Regular cardiac myocyte (primary cell): Measurements from ENCODE around the gene CNOT2. TPM values are rescaled to one million over a fixed set of nuclear protein-coding genes. Genes with fewer than 3 reads are reported as not detected.

ENCODE experiments used
- total RNA-seq: library from RNA; depleted of rRNA; stranded (reverse); fragments of >200 nt; gene quantifications from 2 replicates; pipeline ENCODE4 v1.2.3, GENCODE V29; 2014

The CNOT2 gene, protein sequence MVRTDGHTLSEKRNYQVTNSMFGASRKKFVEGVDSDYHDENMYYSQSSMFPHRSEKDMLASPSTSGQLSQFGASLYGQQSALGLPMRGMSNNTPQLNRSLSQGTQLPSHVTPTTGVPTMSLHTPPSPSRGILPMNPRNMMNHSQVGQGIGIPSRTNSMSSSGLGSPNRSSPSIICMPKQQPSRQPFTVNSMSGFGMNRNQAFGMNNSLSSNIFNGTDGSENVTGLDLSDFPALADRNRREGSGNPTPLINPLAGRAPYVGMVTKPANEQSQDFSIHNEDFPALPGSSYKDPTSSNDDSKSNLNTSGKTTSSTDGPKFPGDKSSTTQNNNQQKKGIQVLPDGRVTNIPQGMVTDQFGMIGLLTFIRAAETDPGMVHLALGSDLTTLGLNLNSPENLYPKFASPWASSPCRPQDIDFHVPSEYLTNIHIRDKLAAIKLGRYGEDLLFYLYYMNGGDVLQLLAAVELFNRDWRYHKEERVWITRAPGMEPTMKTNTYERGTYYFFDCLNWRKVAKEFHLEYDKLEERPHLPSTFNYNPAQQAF
- total RNA-seq, result 119 and 189 TPM in 2 replicates

DNA sequence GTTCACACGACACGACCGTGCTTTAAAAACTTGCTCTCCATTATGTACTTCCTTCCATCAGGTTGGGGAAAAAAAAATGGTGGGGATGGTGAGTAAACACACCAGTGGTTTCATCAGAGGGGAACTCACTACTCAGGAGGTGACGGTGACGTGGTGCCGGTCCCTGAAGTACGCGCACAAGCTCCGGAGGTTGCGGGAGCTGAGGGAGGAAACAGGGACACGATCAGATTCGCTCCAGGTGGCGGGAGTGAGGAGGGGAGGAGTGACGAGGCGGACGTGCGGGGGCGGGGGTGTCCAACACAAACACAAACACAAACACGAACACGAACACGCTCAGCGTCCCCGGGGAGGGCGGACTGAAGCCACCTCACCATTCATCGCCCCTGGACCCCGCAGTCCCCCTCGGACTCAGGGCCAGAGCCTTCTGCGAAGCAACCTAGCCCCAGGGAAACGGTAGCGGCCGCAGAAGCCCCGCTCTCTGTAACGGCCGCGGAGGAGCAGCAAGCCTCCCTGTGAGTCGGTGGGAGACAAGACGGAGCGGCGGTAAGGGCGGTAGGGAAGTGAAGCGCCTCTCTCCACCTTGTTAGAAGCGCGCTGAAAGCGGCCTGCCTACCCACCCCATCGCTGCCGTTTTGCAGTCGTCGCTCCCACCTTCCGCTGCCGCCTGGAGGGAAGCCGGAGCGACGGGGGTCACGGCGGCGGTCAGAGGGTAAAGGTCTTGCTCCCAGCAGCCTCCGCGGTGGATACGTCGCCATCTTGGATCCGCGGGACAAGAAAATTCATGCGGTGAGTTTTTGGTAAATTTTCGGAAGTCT is at the start of gene CNOT2:
TSS of gene CNOT2 (plus strand) at position 739 of the 815 bp plus-strand sequence. CDS start 34,794 bp downstream, outside the sequence.

DNA sequence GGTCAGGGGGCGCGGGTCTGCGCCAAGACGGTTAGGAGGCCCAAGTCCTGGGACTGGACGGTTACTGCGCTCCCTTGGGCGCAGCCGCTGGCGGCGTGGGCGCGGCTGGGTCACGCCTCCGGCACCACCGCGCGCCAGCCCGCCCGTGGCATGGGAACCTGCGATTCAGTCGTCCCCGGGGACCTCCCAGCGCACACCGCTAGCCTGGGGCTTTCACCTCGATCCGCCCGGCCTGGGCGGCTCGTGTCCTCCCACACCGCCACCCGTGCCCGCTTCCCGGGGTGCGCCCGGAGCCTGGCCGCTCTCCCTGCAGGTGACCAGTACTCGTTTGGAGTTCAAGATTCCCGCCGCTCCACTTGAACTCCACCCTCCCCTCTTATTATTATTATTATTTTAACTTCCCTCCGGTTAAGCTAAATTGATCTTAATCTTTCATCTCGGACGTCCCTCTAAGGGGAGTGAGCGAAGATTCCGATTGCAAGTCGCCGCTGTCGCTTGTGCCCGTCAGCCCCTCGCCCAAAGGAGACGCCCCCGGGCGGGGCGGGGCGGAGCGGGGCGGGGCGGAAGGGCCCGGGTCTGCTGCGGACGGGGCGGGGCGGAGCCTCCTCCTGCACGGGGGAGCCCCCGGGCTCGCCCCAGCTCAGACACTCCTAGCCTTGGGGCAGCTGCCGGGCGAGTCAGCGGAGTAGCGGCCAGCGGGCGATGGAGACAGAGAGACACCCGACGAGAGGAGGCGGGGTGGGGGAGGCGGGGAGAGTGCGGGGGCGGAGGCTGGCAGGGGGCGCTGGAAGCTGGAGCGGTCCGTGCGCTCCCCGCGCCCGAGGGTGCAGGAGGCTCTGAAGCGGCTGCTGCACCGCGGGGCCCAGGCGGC is 122.7 kb downstream of the CNOT2 start, which contains the start of gene KCNMB4:
TSS of gene KCNMB4 (plus strand) at position 643 of the 871 bp plus-strand sequence. CDS start 445 bp downstream, outside the sequence.

Other genes with a start within 250 kb of the CNOT2 start
- 1.9 and 5.1 TPM in 2 replicates for gene KCNMB4, start 122.9 kb downstream of the CNOT2 start, total RNA-seq